Heart left ventricle (tissue), 13 donors: ENCODE data around the gene RNF213.

ENCODE experiments used
- POLR2A ChIP-seq, 2 donors: fragments of 450-650 bp; IDR thresholded peaks; one replicate each; pipeline ENCODE4 v1.6.1; 2017; ENCODE audit warnings: antibody characterized with exemption in 2 of 2, mild to moderate bottlenecking in 2 of 2, moderate library complexity in 2 of 2
- TF ChIP-seq, protein P1 (sequence below), 12 donors: fragments of 200-600 bp; sonication (generic) in 4 of 12; IDR thresholded peaks; one replicate each; pipeline versions ENCODE4 v1.5.0 to v1.8.0; 2018 to 2022; ENCODE audit warnings: antibody characterized with exemption in 12 of 12, mild to moderate bottlenecking in 5 of 12
- donor health status: ischemic (EF 13 %, LVEDD 7.1; RV severe dilation, severe dysfunction).
- donor health status: DM: no; HTN: yes; CAD: no.
- donor health status: DM: no; HTN: no; CAD: no.
- donor health status: ischemic (EF 25% LVEDD 6.9; RV normal size, moderate dysfunction).
- donor health status: ischemic (EF 25% LVEDD 5.7; RV mildly dilated, moderate dysfunction).
- donor health status: ischemic (EF 35%, LVEDD 5.7; RV mildly dilated, moderate dysfunction).
- donor health status: nonischemic (EF 11% LVEDD 7.7; RV severe dilation, severe dysfunction).
- donor health status: DM: yes; HTN: yes; CAD: no.
- donor health status: PGD.
- donor health status: ischemic (EF 29% LVEDD 5.4; RV normal size, mild dysfunction).
- donor health status: nonischemic (EF 23%, LVEDD 6.1; RV moderate dilation, normal function).

GRCh38 chr17:80431246-80432195 is 170.9 kb downstream of the RNF213 start:
- TF ChIP-seq, protein P1, sequence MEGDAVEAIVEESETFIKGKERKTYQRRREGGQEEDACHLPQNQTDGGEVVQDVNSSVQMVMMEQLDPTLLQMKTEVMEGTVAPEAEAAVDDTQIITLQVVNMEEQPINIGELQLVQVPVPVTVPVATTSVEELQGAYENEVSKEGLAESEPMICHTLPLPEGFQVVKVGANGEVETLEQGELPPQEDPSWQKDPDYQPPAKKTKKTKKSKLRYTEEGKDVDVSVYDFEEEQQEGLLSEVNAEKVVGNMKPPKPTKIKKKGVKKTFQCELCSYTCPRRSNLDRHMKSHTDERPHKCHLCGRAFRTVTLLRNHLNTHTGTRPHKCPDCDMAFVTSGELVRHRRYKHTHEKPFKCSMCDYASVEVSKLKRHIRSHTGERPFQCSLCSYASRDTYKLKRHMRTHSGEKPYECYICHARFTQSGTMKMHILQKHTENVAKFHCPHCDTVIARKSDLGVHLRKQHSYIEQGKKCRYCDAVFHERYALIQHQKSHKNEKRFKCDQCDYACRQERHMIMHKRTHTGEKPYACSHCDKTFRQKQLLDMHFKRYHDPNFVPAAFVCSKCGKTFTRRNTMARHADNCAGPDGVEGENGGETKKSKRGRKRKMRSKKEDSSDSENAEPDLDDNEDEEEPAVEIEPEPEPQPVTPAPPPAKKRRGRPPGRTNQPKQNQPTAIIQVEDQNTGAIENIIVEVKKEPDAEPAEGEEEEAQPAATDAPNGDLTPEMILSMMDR (IDR thresholded peaks at IDR 0.05) = no peak
- no peak for TF ChIP-seq POLR2A (IDR thresholded peaks at IDR 0.05)
